ENCODE measurements around the gene SLAMF1.
"Not testable (repeated sequence)": the region's sequence is repeated elsewhere in the genome, so short reads cannot be mapped to it uniquely, and the experiment has no call there.

Gene SLAMF1

DNA sequence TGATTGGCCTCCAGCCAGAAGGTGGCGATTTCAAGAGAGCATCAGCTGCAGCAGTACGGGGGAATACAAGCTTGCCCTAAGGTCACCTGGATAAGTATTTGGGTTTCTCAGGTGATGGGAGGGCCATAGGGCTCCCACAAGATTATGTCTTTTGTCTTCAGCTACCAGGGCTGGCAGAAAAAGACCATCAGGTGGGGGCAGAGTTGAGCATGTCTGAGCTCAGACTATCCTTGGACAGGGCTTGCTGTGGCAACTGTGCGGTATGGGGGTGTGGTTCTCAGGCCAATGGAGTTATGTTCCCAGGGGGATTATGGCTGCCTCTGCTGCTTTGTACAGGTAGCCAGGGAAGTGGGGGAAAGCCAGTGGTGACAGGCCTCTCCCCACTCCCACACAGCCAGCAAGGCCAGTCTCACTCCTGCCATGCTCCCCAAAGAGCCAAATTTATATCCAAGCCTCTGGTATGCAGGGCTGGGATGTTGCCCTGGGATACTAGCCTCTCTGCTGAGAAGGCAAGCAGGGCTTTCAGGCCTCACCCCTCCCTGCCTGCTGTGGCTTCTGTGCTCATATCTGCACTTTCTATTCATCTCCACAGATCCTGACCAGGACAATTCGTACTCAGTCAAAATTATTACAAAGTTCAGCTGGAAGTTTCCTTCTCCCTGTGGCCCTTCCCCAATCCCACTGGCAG, 40.9 kb downstream of the SLAMF1 start:
- DNase-seq (ENCODE audit: low read depth in 2 of 3, low spot score in 1 of 3) = no peak

DNA sequence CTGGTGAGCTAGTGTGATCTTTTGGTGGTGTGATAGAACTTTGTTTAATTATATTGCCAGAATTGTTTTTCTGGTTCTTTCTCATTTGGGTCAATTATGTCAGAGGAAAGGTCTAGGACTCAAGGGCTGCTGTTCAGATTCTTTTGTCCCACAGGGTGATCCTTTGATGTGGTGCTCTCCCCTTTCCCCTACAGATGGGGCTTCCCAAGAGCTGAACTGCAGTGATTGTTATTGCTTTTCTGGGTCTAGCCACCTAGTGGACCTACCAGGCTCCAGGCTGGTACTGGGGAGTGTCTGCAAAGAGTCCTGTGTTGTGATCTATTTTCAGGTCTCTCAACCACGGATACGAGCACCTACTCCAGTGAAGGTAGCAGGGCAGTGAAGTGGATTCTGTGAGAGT, 41.6 kb downstream of the SLAMF1 start:
- no peak for DNase-seq (ENCODE audit: low read depth in 2 of 3, low spot score in 1 of 3)

DNA sequence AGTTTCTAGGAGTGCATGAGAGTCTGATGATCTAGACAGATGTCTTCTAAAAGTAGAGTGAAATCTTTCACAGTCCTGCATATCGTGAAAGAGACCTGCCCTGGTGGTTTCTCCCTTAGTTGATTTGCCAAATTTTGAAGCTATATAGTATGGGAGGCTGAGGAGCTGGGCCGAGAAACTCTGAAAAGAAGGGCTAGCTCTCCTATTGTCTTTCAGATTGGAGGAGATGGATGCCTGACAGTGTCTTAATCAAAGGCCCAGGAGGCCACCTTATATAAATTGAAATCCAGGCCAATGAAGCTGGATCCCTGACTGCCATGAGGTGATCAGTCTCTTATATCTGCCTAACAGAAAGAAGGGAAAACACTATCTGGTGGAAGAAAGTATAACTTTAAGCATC, 49.1 kb downstream of the SLAMF1 start:
- DNase-seq (ENCODE audit: low read depth in 2 of 3, low spot score in 1 of 3) = no peak

DNA sequence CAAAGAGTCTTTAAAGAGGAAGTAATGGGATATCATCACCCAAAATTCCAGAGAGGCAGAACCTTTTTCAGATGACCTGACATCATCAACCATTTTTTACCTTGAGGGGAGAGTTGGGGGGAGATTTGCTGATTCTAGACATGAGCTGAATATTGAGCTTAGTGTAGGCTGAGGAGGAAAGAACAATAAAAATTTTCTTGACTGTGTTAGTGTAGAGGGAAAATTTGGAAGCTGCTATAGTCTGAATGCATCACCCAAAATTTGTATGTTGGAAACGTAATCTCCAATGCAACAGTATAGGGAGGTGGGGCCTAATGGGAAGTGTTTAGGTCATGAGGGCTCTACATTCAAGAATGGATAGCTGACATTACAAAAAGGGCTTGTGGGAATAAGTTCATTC, 49.8 kb downstream of the SLAMF1 start:
- no peak for DNase-seq (ENCODE audit: low read depth in 2 of 3, low spot score in 1 of 3)

DNA sequence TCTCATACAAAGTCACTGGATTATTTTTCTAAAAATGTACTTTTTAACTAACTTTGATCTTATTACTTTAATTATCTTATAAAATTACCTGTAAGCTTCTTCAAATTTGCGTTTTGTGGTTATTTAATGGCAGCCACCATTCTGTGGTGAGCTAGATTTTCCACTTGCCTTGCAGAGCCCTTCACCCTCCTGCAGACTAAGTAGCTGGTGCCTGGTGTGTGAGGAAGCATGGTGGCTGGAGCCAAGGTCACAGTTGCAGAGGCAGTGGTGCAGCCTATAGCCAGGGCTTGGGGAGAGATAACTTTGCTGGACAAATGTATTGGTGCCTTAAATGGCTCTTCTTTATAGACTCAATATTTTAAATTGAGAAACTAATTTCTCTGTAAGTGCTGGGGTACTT, 56.4 kb downstream of the SLAMF1 start:
- no peak for DNase-seq (ENCODE audit: low read depth in 2 of 3, low spot score in 1 of 3)

DNA sequence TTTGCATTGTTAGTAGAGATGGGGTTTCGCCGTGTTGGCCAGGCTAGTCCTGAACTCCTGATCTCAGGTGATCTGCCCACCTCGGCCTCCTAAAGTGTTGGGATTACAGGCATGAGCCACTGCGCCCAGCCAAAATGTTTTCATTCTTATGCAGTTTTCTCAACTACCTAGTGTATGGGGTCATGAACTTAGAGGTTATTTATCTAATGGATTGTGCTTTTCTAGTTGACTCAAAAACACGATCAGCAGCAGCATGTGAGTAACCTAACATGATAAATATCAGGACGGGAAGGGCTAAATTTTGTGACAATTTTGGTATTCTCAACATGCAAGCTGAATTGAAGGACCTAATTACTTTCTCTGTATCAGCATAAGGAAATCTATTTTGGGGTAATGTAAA, 58.4 kb downstream of the SLAMF1 start:
- no peak for DNase-seq (ENCODE audit: low read depth in 2 of 3, low spot score in 1 of 3)

DNA sequence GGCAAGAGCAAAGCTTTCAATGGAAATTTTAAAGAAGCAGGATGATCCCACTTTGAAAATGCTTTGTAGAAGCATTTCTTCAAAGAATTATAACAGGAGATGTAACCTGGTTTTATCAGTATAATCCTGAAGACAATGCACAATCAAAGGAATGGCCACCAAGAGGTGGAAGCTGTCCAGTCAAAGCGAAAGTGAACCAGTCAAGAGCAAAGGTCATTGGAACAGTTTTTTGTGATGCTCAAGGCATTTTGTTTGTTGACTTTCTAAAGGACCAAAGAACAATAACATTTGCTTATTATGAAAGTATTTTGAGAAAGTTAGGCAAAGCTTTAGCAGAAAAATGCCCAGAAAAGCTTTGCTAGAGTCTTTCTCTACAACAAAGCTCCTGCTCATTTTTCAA, 62.1 kb downstream of the SLAMF1 start:
- no peak for DNase-seq (ENCODE audit: low read depth in 2 of 3, low spot score in 1 of 3)

DNA sequence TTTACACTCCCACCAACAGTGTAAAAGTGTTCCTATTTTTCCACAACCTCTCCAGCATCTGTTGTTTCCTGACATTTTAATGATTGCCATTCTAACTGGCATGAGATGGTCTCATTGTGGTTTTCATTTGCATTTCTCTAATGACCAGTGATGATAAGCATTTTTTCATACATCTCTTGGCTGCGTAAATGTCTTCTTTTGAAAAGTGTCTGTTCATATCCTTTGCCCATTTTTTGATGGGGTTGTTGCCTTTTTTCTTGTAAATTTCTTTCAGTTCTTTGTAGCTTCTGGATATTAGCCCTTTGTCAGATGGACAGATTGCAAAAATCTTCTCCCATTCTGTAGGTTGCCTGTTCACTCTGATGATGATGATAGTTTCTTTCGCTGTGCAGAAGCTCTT, 63.9 kb downstream of the SLAMF1 start:
- not testable (repeated sequence) for DNase-seq (ENCODE audit: low read depth in 2 of 3, low spot score in 1 of 3)

DNA sequence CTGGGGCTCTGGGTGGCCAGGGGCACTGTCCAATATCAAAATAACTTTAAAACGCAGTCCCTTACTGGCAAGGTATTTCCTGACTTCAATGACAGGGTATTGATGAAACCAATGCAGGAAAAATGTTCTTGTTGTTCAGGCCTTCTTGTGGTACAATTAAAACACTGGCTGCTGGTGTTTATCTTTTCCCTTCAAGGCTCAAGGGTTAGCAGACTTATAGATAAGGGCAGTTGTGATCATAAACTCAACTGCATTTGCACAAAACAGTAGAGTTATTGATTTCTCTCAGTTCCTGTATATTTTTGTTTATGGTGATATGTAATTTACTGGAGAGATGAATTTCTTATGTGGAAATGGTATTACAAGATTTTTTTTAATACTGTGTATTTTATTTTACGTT, 64.9 kb downstream of the SLAMF1 start:
- DNase-seq (ENCODE audit: low read depth in 2 of 3, low spot score in 1 of 3) = no peak

DNA sequence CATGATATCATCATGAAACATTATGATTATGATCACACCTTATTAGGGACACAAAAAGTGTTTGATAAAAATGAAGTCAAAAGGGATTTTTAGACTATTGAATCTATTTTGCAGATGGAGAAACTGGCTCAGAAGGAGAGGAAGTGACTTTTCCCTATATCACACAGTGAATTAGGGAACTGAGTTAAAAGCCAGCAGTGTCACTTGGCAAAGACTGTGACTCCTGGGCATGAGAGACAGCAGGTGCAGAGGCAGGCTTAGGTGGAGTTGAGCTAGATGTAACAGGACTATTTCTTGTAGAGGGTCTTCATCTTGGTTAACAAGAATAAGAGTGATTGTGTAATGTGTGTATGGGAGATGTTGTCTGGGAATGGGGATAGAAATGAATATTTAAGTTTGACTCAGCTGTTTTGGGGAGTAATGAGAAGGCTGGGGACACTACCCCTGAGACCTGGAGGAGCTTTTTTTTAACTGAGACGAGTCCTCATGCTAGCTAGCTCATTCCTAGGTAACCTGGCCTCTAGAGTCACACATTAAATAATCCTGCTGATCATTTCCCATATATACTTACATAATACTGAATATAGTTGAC, 66.5 kb downstream of the SLAMF1 start:
- DNase-seq (ENCODE audit: low read depth in 2 of 3, low spot score in 1 of 3) = no peak

DNA sequence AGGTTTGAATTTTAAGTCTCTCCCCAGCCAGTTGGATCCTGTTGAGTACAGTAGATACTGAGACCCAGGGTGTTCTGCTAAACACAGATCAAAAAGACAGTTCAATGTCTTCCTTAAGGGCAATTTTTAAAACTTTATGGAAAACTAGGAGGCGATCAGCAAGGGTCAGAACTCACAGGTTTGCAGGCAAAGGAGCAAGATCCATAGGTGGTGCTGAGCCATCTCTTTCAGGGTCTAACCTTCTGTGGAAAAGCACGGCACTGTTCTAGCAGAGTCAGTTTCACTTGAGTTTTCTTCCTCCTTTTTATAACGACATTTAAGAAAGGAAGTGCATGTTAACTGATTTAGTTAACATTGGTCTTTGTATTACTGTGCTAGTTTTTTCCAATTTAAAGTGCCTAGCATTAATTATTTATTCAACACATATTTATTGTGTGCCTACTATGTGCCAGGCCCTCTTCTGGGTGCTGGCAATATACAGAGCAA, 67.6 kb downstream of the SLAMF1 start, which contains the start of gene CD84:
Gene CD84 (minus strand): TSS at position 281 of the 486 bp plus-strand sequence. CDS start 59 bp downstream, at position 222.
- DNase-seq (ENCODE audit: low read depth in 2 of 3, low spot score in 1 of 3) = no peak

DNA sequence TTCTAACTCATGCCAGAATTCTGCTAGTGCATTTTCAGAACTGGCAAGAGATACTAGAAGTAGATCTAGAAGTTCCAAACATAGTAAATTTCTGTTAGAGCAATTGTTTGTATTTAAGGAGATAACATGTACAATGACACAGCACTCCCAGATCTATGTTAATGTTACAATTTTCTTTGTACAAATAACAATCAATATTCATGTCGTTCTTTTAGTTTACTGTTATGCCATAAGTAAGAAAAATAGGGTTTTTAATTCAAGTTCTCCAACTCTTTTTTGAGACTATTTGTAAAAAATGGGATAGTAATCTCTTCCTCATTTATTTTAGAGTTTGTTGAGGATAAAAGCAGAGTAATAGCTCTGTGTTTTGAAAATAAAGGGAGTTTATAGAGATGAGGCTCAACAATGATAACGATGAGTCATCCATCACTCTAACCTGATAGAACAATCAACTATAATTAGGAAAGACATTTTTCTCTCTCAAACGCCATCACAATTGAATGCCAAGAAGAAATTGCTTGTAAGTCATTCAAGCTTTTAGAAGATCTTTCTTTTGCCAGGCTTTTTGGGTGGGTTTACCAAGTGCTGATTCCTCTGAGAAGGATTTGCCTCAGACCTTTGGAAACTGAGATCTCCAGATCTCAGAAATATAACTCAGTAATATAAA, 68.2 kb downstream of the SLAMF1 start:
- DNase-seq (ENCODE audit: low read depth in 2 of 3, low spot score in 1 of 3) = no peak

DNA sequence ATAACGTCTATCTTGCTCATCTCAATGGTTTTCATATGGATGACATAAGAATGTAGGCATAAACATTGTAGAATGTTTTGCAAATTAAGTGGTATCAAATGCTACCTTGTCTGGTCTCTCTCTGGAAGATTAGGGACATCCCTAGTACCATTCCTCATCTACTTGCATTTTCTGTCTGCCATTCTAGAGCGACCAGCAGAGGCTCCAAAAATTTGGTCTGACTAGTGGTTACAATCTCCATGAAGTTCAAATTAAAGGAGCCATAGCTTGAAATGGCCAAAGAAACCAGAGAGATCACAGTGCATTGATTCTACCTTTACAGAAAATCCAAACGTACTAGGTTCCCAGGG, 68.7 kb downstream of the SLAMF1 start:
- no peak for DNase-seq (ENCODE audit: low read depth in 2 of 3, low spot score in 1 of 3)

DNA sequence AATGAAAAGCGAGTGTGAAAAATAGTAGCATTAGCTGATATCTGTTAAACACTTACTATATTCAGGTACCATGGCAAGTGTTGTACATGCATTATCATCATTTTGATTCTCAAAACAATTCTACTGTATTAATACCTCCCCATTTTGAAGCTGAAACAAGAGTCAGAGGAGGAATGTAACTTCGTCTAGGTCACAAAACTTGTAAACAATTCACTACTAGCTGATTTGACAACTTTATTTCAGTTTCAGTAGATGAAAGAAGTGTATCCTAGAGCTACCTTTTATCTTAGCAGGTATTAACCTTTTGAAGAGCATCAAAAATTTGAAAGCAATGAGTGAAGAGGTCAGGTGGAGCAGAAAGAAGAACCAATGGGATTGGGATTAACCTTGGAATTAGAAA, 69.2 kb downstream of the SLAMF1 start:
- DNase-seq (ENCODE audit: low read depth in 2 of 3, low spot score in 1 of 3) = no peak

DNA sequence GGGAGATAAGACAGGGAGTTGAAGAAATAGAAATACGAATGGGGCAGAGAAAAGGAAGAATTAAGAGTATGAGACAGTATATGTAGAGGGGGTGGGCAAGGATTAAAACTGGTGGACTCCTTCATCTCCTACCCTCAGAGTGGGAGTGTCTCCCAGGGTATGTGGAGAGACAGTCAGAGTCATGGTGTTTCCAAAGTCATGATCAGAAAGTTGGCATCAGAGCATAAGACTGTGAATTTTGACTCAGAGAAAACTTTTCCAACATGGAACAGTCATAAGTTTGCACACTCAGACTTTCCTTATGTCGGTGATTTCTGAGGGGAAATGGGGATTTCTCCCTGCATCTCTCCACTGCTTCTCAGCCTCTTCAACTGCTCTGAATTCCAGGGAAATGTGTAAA, 70.0 kb downstream of the SLAMF1 start:
- no peak for DNase-seq (ENCODE audit: low read depth in 2 of 3, low spot score in 1 of 3)

DNA sequence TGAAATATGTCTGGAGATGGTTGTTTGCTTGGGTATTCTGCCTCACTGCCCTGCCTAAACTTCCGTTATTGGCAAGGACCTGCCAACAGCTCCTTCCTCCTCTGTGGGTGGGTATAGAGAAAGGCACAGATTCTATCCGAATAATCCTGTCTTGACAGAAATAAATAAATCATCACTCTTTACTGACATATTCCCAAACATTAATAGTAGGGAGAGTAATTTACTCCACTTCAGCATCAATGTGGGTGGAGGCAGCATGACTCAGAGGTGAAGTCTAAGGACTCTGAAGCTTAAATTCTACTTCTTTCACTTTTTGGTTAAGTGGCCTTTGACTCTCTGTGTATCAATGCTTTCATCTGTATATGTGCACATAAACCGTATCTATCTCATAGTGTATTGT, 70.5 kb downstream of the SLAMF1 start:
- DNase-seq (ENCODE audit: low read depth in 2 of 3, low spot score in 1 of 3) = peak in 2 of 3 donors; percentile 12 to 37

DNA sequence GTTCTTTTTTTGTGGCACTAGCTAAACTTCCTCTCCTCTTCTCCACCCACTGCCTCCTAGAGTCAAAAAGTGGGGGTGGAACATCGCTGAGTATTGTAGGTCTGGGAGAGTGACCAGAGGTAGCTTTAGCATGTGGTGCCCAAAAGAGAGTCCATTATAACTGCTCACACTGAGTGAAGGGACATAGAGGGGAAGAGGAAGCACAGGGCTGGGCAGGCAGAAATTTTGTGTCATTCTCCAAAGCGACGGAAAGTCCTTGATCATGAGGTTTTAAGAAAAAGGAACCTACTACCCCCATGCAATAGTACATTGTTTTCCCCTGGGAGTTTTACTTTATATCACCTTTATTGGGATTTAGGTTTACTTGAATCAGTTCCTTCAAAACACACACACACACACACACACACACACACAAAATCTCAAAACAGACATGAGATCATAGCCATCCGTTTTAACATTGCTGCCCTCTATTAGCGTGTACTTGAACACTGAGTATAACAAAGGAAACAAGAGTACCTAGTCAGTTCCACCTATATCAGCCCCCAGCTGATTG, 71.7 kb downstream of the SLAMF1 start:
- no peak for DNase-seq (ENCODE audit: low read depth in 2 of 3, low spot score in 1 of 3)

DNA sequence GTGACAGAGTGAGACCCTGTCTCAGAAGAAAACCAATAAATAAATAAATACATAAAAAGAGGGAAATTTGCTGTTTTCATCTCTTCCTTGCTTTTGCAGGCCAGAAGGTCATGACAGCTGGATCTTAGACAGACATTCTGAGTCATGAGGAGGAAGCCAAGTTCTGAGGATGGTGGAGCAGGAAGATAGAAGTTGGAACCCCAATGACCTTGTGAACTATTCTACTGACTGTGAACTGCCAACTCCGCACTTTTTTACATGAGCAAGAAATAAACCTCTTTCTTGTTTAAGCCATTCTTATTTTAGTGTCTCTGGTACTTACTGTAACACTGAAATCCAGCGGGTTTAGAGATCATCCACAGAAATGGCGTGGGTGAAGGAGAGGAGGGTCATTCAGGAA, 76.0 kb downstream of the SLAMF1 start:
- DNase-seq (ENCODE audit: low read depth in 2 of 3, low spot score in 1 of 3) = no peak

DNA sequence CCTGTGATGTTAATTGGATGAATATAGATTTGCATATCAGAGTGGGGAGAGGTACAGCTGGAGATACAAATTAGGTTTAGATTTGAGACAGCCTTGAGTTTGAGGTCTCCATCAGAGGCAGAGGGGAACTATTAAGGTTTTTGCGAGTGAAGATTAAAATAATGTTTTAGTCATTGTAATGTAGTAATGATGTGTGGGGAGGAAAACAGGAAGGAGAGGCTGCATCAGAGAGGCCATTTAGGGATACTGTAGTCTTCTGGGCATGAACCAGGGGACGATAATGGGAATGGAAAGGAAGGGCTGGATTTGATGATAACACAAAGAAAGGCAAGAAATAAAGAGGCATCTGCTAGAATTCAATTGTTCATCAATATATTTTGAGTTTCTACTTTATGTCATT, 77.0 kb downstream of the SLAMF1 start:
- DNase-seq (ENCODE audit: low read depth in 2 of 3, low spot score in 1 of 3) = no peak

DNA sequence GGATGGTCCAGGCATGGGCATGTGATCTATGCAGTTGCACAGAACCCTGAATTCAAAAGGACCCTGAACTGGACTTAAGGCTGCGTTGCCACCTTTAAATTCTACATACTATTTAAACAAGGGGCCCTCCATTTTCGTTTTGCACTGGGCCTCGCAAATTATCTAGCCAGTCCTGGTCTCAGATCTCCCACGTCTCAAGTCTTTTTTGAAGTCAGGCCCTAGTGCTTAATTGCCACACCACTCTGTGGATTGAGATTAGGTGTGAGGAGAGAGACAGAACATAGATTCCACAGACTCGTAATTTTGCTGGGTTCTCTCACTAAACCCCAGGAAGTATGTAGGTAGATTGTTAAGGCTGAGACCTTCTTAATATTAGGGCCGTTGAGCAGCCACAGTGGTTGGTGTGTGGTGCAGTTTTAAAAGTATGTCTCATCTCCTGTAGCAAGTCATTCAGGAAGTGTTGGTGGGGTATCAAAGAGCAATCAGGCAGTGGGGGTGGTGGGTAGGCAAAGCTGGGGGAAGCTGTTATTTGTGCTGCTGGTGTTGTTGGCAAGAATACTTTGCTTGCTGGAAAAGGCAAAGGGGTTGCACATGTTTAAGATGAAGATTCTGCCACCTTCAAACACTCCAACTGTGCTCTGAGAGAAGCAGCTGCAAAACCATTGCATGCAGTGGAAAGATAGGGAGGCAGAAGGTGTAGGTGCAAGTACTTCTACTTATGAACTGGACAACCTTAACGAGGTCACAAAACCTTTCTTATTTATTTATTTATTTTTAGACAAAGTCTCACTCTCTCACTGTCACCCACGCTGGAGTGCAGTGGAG, 78.8 kb downstream of the SLAMF1 start:
- DNase-seq (ENCODE audit: low read depth in 2 of 3, low spot score in 1 of 3) = peak; percentile 43 to 64 (median 53)

DNA sequence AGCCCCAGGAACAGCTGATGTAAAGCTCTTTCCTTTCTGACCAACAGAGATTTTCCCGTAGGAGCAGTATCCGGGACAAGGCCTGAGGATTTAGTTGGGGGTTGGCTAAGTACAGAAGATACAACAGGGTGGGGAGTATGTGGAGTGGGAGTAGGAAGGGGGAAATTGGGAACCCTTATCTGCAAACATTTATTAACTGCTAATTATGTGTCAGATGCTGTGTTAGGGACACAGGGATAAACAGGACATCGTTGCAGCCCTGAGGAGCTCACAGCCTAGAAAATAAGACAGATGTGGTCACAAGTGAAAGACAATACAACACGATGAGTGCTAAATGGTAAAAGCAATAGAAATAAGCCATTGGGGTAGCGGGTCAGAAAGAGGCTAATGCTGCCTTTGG, 79.5 kb downstream of the SLAMF1 start:
- DNase-seq (ENCODE audit: low read depth in 2 of 3, low spot score in 1 of 3) = no peak
